Gastroesophageal sphincter (tissue), 3 donors: ENCODE data around the gene AGRP.

ENCODE experiments used
- EP300 ChIP-seq: sonication (generic); formaldehyde crosslinking; IDR thresholded peaks from one replicate; pipeline ENCODE4 v1.6.1; 2017; ENCODE audit warnings: antibody characterized with exemption, mild to moderate bottlenecking
- POLR2A ChIP-seq, 2 donors: fragments of 450-650 bp; IDR thresholded peaks; one replicate each; pipeline ENCODE4 v1.6.1; 2017; ENCODE audit warnings: antibody characterized with exemption in 2 of 2, mild to moderate bottlenecking in 2 of 2, moderate library complexity in 1 of 2
- POLR2AphosphoS5 ChIP-seq: sonication (generic); formaldehyde crosslinking; IDR thresholded peaks from one replicate; pipeline ENCODE4 v1.6.1; 2017; ENCODE audit warnings: antibody characterized with exemption
- TF ChIP-seq, protein P1 (sequence below), 4 experiments: fragments of 200-600 bp in 2 of 4; fragments of 450-650 bp in 2 of 4; sonication (generic) in 1 of 4; IDR thresholded peaks; one replicate each; pipeline ENCODE4 v1.5.1; 2017 to 2019; ENCODE audit warnings: antibody characterized with exemption in 4 of 4, mild to moderate bottlenecking in 2 of 4, moderate library complexity in 2 of 4

DNA sequence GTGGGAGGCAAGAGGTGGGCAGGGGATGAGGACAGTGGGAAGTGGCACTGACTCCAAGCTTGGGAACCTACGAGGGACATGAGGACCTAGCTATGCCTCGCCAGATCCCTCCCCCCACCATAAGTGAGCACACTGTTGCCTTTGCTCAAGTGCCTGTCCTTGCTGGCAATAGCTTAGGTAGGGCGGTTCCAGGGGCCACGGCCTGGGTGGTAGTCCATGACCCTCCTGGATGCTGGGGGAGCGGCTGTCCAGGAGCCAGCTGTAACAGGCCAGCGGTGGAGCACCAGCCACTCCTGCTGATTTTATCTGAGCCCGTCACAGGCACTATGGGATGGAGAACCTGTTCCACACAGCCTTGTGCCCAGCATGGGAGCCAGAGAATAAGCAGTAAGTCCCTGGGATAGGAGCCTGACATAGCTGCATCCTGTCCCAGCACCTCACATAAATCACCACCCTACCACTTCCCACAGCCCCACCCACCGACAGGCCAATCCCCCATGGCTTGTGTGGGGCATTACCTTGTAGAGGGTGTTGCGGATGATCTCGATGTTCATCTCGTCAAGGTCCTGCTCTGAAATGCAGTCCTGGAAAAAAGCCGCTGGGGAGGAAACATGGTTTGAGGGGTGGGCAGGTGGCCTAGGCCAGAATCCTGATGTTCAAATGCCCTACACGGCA lies 40.6 kb downstream of the AGRP start:
- TF ChIP-seq, protein P1, sequence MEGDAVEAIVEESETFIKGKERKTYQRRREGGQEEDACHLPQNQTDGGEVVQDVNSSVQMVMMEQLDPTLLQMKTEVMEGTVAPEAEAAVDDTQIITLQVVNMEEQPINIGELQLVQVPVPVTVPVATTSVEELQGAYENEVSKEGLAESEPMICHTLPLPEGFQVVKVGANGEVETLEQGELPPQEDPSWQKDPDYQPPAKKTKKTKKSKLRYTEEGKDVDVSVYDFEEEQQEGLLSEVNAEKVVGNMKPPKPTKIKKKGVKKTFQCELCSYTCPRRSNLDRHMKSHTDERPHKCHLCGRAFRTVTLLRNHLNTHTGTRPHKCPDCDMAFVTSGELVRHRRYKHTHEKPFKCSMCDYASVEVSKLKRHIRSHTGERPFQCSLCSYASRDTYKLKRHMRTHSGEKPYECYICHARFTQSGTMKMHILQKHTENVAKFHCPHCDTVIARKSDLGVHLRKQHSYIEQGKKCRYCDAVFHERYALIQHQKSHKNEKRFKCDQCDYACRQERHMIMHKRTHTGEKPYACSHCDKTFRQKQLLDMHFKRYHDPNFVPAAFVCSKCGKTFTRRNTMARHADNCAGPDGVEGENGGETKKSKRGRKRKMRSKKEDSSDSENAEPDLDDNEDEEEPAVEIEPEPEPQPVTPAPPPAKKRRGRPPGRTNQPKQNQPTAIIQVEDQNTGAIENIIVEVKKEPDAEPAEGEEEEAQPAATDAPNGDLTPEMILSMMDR (IDR thresholded peaks at IDR 0.05) = no peak
- TF ChIP-seq POLR2A (IDR thresholded peaks at IDR 0.05) (no peak), POLR2AphosphoS5 (no peak), EP300 (no peak)
